ENCODE results near the gene ARHGDIB. TPM values are rescaled to one million over a fixed set of nuclear protein-coding genes. Genes with fewer than 3 reads are reported as not detected.

ARHGDIB gene
- total and polyA plus RNA-seq, 2 donors, result 820 to 1,161 TPM

GRCh38 chr12:14999695-15000365, 38.4 kb upstream of the ARHGDIB start:
- Histone ChIP-seq H3K4me3 (ENCODE audit: low read length in 2 of 2) (no peak overlapping the region), H3K27ac (ENCODE audit: low read depth in 1 of 2, low read length in 1 of 2) (no peak overlapping the region), H3K4me1 (ENCODE audit: control insufficient read depth in 2 of 2, insufficient read depth in 2 of 2, low read length in 2 of 2) (peaks cover 2 to 9% of the 10 kb centered on the region in 2 donors), H3K9me3 (ENCODE audit: control insufficient read depth in 2 of 2, insufficient read depth in 1 of 2, low read length in 1 of 2) (no peaks in the 10 kb centered on the region), H3K36me3 (ENCODE audit: control insufficient read depth in 2 of 2, insufficient read depth in 2 of 2, low read length in 1 of 2) (no peaks in the 10 kb centered on the region), H3K27me3 (ENCODE audit: control insufficient read depth in 2 of 2, insufficient read depth in 1 of 2, low read length in 1 of 2) (peaks cover 0 to 27% of the 10 kb centered on the region in 2 donors)
- WGBS, result over 99% methylated on average over 2 of the region's 2 CpGs
- no peak for DNase-seq (ENCODE audit: low read depth in 6 of 9, low spot score in 9 of 9)

GRCh38 chr12:14999021-14999694, 37.8 kb upstream of the ARHGDIB start:
- 96% methylated on average over 2 of the region's 2 CpGs for WGBS
- H3K27ac ChIP-seq (ENCODE audit: low read depth in 1 of 2, low read length in 1 of 2), result no peak overlapping the region

GRCh38 chr12:14997998-14998397, 36.6 kb upstream of the ARHGDIB start:
- 98% methylated on average over 3 of the region's 3 CpGs for WGBS
- Histone ChIP-seq H3K27me3 (ENCODE audit: control insufficient read depth in 2 of 2, insufficient read depth in 1 of 2, low read length in 1 of 2) (peaks cover 0 to 21% of the 10 kb centered on the region in 2 donors), H3K4me3 (ENCODE audit: low read length in 2 of 2) (no peak overlapping the region), H3K4me1 (ENCODE audit: control insufficient read depth in 2 of 2, insufficient read depth in 2 of 2, low read length in 2 of 2) (peaks cover 5 to 17% of the 10 kb centered on the region in 2 donors), H3K36me3 (ENCODE audit: control insufficient read depth in 2 of 2, insufficient read depth in 2 of 2, low read length in 1 of 2) (no peaks in the 10 kb centered on the region), H3K27ac (ENCODE audit: low read depth in 1 of 2, low read length in 1 of 2) (no peak overlapping the region), H3K9me3 (ENCODE audit: control insufficient read depth in 2 of 2, insufficient read depth in 1 of 2, low read length in 1 of 2) (no peaks in the 10 kb centered on the region)
- no peak for DNase-seq (ENCODE audit: low read depth in 6 of 9, low spot score in 9 of 9)

More at GRCh38 chr12:14999021-14999694, 37.8 kb upstream of the ARHGDIB start:
- no peaks in the 10 kb centered on the region for H3K9me3 ChIP-seq (ENCODE audit: control insufficient read depth in 2 of 2, insufficient read depth in 1 of 2, low read length in 1 of 2)
- no peak overlapping the region for H3K4me3 ChIP-seq (ENCODE audit: low read length in 2 of 2)
- H3K27me3 ChIP-seq (ENCODE audit: control insufficient read depth in 2 of 2, insufficient read depth in 1 of 2, low read length in 1 of 2), result peaks cover 0 to 27% of the 10 kb centered on the region in 2 donors
- no peaks in the 10 kb centered on the region for H3K36me3 ChIP-seq (ENCODE audit: control insufficient read depth in 2 of 2, insufficient read depth in 2 of 2, low read length in 1 of 2)
- no peak for DNase-seq (ENCODE audit: low read depth in 6 of 9, low spot score in 9 of 9)
- H3K4me1 ChIP-seq (ENCODE audit: control insufficient read depth in 2 of 2, insufficient read depth in 2 of 2, low read length in 2 of 2), result peaks cover 5 to 12% of the 10 kb centered on the region in 2 donors

GRCh38 chr12:14995583-14996425, 34.4 kb upstream of the ARHGDIB start:
- WGBS, result over 99% methylated on average over 3 of the region's 3 CpGs

GRCh38 chr12:14994610-14995009, 33.2 kb upstream of the ARHGDIB start:
- Histone ChIP-seq H3K4me3 (ENCODE audit: low read length in 2 of 2) (no peak overlapping the region), H3K27ac (ENCODE audit: low read depth in 1 of 2, low read length in 1 of 2) (no peak overlapping the region)

More at GRCh38 chr12:14995583-14996425, 34.4 kb upstream of the ARHGDIB start:
- Histone ChIP-seq H3K4me1 (ENCODE audit: control insufficient read depth in 2 of 2, insufficient read depth in 2 of 2, low read length in 2 of 2) (peaks cover 5 to 17% of the 10 kb centered on the region in 2 donors), H3K27me3 (ENCODE audit: control insufficient read depth in 2 of 2, insufficient read depth in 1 of 2, low read length in 1 of 2) (peaks cover 0 to 7% of the 10 kb centered on the region in 2 donors), H3K27ac (ENCODE audit: low read depth in 1 of 2, low read length in 1 of 2) (no peak overlapping the region), H3K9me3 (ENCODE audit: control insufficient read depth in 2 of 2, insufficient read depth in 1 of 2, low read length in 1 of 2) (no peaks in the 10 kb centered on the region), H3K36me3 (ENCODE audit: control insufficient read depth in 2 of 2, insufficient read depth in 2 of 2, low read length in 1 of 2) (no peaks in the 10 kb centered on the region), H3K4me3 (ENCODE audit: low read length in 2 of 2) (no peak overlapping the region)
- peak in 8 of 9 donors; percentile 52 to 84 (median 69) for DNase-seq (ENCODE audit: low read depth in 6 of 9, low spot score in 9 of 9)

GRCh38 chr12:14993537-14994266, 32.3 kb upstream of the ARHGDIB start:
- 78% methylated on average over 4 of the region's 4 CpGs for WGBS
- H3K36me3 ChIP-seq (ENCODE audit: control insufficient read depth in 2 of 2, insufficient read depth in 2 of 2, low read length in 1 of 2), result no peaks in the 10 kb centered on the region
- peak in 1 of 9 donors; percentile 47 for DNase-seq (ENCODE audit: low read depth in 6 of 9, low spot score in 9 of 9)
- H3K27ac ChIP-seq (ENCODE audit: low read depth in 1 of 2, low read length in 1 of 2), result no peak overlapping the region
- H3K9me3 ChIP-seq (ENCODE audit: control insufficient read depth in 2 of 2, insufficient read depth in 1 of 2, low read length in 1 of 2), result no peaks in the 10 kb centered on the region
- H3K27me3 ChIP-seq (ENCODE audit: control insufficient read depth in 2 of 2, insufficient read depth in 1 of 2, low read length in 1 of 2), result peaks cover 0 to 1% of the 10 kb centered on the region in 2 donors
- peaks cover 5 to 17% of the 10 kb centered on the region in 2 donors for H3K4me1 ChIP-seq (ENCODE audit: control insufficient read depth in 2 of 2, insufficient read depth in 2 of 2, low read length in 2 of 2)
- H3K4me3 ChIP-seq (ENCODE audit: low read length in 2 of 2), result no peak overlapping the region

More at GRCh38 chr12:14994610-14995009, 33.2 kb upstream of the ARHGDIB start:
- no peaks in the 10 kb centered on the region for H3K9me3 ChIP-seq (ENCODE audit: control insufficient read depth in 2 of 2, insufficient read depth in 1 of 2, low read length in 1 of 2)
- DNase-seq (ENCODE audit: low read depth in 6 of 9, low spot score in 9 of 9), result peak in 1 of 9 donors; percentile 44
- WGBS, result 85% methylated on average over 3 of the region's 3 CpGs
- H3K27me3 ChIP-seq (ENCODE audit: control insufficient read depth in 2 of 2, insufficient read depth in 1 of 2, low read length in 1 of 2), result peaks cover 0 to 4% of the 10 kb centered on the region in 2 donors
- H3K36me3 ChIP-seq (ENCODE audit: control insufficient read depth in 2 of 2, insufficient read depth in 2 of 2, low read length in 1 of 2), result no peaks in the 10 kb centered on the region
- H3K4me1 ChIP-seq (ENCODE audit: control insufficient read depth in 2 of 2, insufficient read depth in 2 of 2, low read length in 2 of 2), result peaks cover 5 to 17% of the 10 kb centered on the region in 2 donors

- no peak for DNase-seq (ENCODE audit: low read depth in 6 of 9, low spot score in 9 of 9)
- no peaks in the 10 kb centered on the region for H3K36me3 ChIP-seq (ENCODE audit: control insufficient read depth in 2 of 2, insufficient read depth in 2 of 2, low read length in 1 of 2)
- no peaks in the 10 kb centered on the region for H3K27me3 ChIP-seq (ENCODE audit: control insufficient read depth in 2 of 2, insufficient read depth in 1 of 2, low read length in 1 of 2)
- no peak overlapping the region for H3K27ac ChIP-seq (ENCODE audit: low read depth in 1 of 2, low read length in 1 of 2)
- WGBS, result 86% methylated on average over 5 of the region's 5 CpGs
- no peak overlapping the region for H3K4me3 ChIP-seq (ENCODE audit: low read length in 2 of 2)
- H3K4me1 ChIP-seq (ENCODE audit: control insufficient read depth in 2 of 2, insufficient read depth in 2 of 2, low read length in 2 of 2), result peaks cover 5 to 17% of the 10 kb centered on the region in 2 donors
- H3K9me3 ChIP-seq (ENCODE audit: control insufficient read depth in 2 of 2, insufficient read depth in 1 of 2, low read length in 1 of 2), result no peaks in the 10 kb centered on the region
Observed at GRCh38 chr12:14993117-14993516, 31.7 kb upstream of the ARHGDIB start.

GRCh38 chr12:14992673-14993072, 31.3 kb upstream of the ARHGDIB start:
- Histone ChIP-seq H3K4me3 (ENCODE audit: low read length in 2 of 2) (no peak overlapping the region), H3K27ac (ENCODE audit: low read depth in 1 of 2, low read length in 1 of 2) (no peak overlapping the region), H3K36me3 (ENCODE audit: control insufficient read depth in 2 of 2, insufficient read depth in 2 of 2, low read length in 1 of 2) (no peaks in the 10 kb centered on the region), H3K27me3 (ENCODE audit: control insufficient read depth in 2 of 2, insufficient read depth in 1 of 2, low read length in 1 of 2) (no peaks in the 10 kb centered on the region), H3K9me3 (ENCODE audit: control insufficient read depth in 2 of 2, insufficient read depth in 1 of 2, low read length in 1 of 2) (no peaks in the 10 kb centered on the region), H3K4me1 (ENCODE audit: control insufficient read depth in 2 of 2, insufficient read depth in 2 of 2, low read length in 2 of 2) (peaks cover 5 to 17% of the 10 kb centered on the region in 2 donors)
- 97% methylated on average over 3 of the region's 3 CpGs for WGBS
- no peak for DNase-seq (ENCODE audit: low read depth in 6 of 9, low spot score in 9 of 9)

All from thymus (tissue), 11 donors.